GM12878 (cell line): ENCODE results near the gene ERC1. TPM values are rescaled to one million over a fixed set of nuclear protein-coding genes. Genes with fewer than 3 reads are reported as not detected.

Source experiments
- ATAC-seq: fragments of 200-7000 bp; cut with Tn5 transposase; 3 replicates; pipeline ENCODE4 v1.9.1; 2020; ENCODE audit warnings: mild to moderate bottlenecking, moderate library complexity
- BruUV-seq: library from RNA; stranded (reverse); fragments of 400-500 nt; replicated peaks from 2 replicates; lab custom pipeline; 2021; lab: Mats Ljungman, UMichigan
- CTCF ChIA-PET: fragments of 300-600 bp; sonication (Branson Sonifier 250); formaldehyde crosslinking; extraction: SDS; loops from one replicate; lab custom pipeline; 2021; ENCODE audit warnings: inconsistent platforms; lab: Yijun Ruan, JAX
- POLR2A ChIA-PET: fragments of 350-600 bp; formaldehyde crosslinking; extraction: SDS; loops from one replicate; lab custom pipeline; 2021; ENCODE audit warnings: inconsistent platforms; lab: Charles Lee
- RAD21 ChIA-PET: fragments of 300-600 bp; sonication (Branson Sonifier 250); formaldehyde crosslinking; loops from one replicate; lab custom pipeline; 2023; ENCODE audit warnings: antibody characterized with exemption; ENCODE audit not compliant: unreplicated experiment; lab: Charles Lee
- SMC1A ChIA-PET: fragments of 300-600 bp; sonication (Branson Sonifier 250); formaldehyde crosslinking; loops from one replicate; lab custom pipeline; 2023; ENCODE audit not compliant: unreplicated experiment, uncharacterized antibody; lab: Charles Lee
- DNase-seq: peaks from one replicate; pipeline ENCODE4 v3.0.0-alpha.2; 2011; ENCODE audit warnings: low read depth, low spot score
- FAIRE-seq: peaks from 3 replicates; lab custom pipeline; 2011; peaks lifted over from hg19 to GRCh38; lab: Jason Lieb, UNC
- H2AFZ ChIP-seq: 2 replicates; pipeline ENCODE4 v1.6.0; 2011; ENCODE audit warnings: low read depth, low read length, control low read depth; ENCODE audit not compliant: control insufficient read depth
- H3K27ac ChIP-seq: 2 replicates; pipeline ENCODE4 v1.5.1; 2011; ENCODE audit warnings: control low read depth; ENCODE audit not compliant: control insufficient read depth, insufficient read depth
- H3K27me3 ChIP-seq, 2 experiments: replicated peaks in 1 of 2; 2 replicates each; pipeline versions ENCODE4 v1.6.0 to v1.6.1; 2011; ENCODE audit warnings: low read length in 1 of 2; ENCODE audit not compliant: control insufficient read depth in 2 of 2, insufficient read depth in 2 of 2
- H3K36me3 ChIP-seq, 2 experiments: 2 replicates each; pipeline ENCODE4 v1.5.1; 2011; ENCODE audit warnings: low read length in 1 of 2; ENCODE audit not compliant: control insufficient read depth in 2 of 2, insufficient read depth in 2 of 2
- H3K4me1 ChIP-seq: 2 replicates; pipeline ENCODE4 v1.6.1; 2011; ENCODE audit warnings: mild to moderate bottlenecking, low read length, moderate library complexity, mixed read lengths; ENCODE audit not compliant: control insufficient read depth, insufficient read depth
- H3K4me2 ChIP-seq: 2 replicates; pipeline ENCODE4 v1.6.0; 2011; ENCODE audit warnings: control low read depth; ENCODE audit not compliant: control insufficient read depth, insufficient read depth
- H3K4me3 ChIP-seq: fragments of 200-600 bp; sonication (generic); 2 replicates; pipeline ENCODE4 v1.5.1; 2016
- H3K79me2 ChIP-seq: 2 replicates; pipeline ENCODE4 v1.6.0; 2011; ENCODE audit warnings: low read length; ENCODE audit not compliant: control insufficient read depth, insufficient read depth
- H3K9ac ChIP-seq: 2 replicates; pipeline ENCODE4 v1.8.0; 2011; ENCODE audit warnings: low read length, control low read depth, mixed read lengths; ENCODE audit not compliant: control insufficient read depth, insufficient read depth
- H3K9me3 ChIP-seq: replicated peaks from 3 replicates; pipeline ENCODE4 v1.5.1; 2011; ENCODE audit warnings: mild to moderate bottlenecking, low read length; ENCODE audit not compliant: control insufficient read depth, insufficient read depth
- H4K20me1 ChIP-seq: 2 replicates; pipeline ENCODE4 v1.6.0; 2011; ENCODE audit not compliant: control insufficient read depth, insufficient read depth
- ATF7 ChIP-seq: fragments of 450-650 bp; IDR thresholded peaks from 2 replicates; pipeline ENCODE4 v1.6.1; 2016; ENCODE audit warnings: low read depth, mild to moderate bottlenecking
- BACH1 ChIP-seq: fragments of 450-650 bp; IDR thresholded peaks from 2 replicates; pipeline ENCODE4 v1.6.1; 2017; ENCODE audit warnings: mild to moderate bottlenecking, borderline replicate concordance
- CTCF ChIP-seq, 3 experiments: IDR thresholded peaks in 2 of 3; conservative IDR thresholded peaks in 1 of 3; 2 replicates each; pipeline ENCODE4 v1.5.1; 2011; ENCODE audit warnings: low read depth in 3 of 3, low read length in 3 of 3, mild to moderate bottlenecking in 3 of 3, control low read depth in 2 of 3, moderate library complexity in 2 of 3, inconsistent platforms in 1 of 3, mixed read lengths in 1 of 3; ENCODE audit not compliant: control insufficient read depth in 2 of 3, insufficient read depth in 1 of 3; ENCODE audit errors: extremely low read depth in 1 of 3
- EED ChIP-seq: sonication (generic); IDR thresholded peaks from 2 replicates; pipeline ENCODE4 v1.6.1; 2016; ENCODE audit warnings: antibody characterized with exemption, low read depth
- ESRRA ChIP-seq: IDR thresholded peaks from 2 replicates; pipeline ENCODE4 v1.6.1; 2012; ENCODE audit warnings: mild to moderate bottlenecking, low read length, improper control_type of control experiment
- GATAD2B ChIP-seq: fragments of 450-650 bp; conservative IDR thresholded peaks from 2 replicates; pipeline ENCODE4 v1.6.1; 2017; ENCODE audit warnings: low read depth, mild to moderate bottlenecking, moderate library complexity
- NFYA ChIP-seq: IDR thresholded peaks from 2 replicates; pipeline ENCODE4 v1.6.1; 2011; ENCODE audit warnings: low read depth, mild to moderate bottlenecking, low read length, improper control_type of control experiment, borderline replicate concordance
- SP1 ChIP-seq: IDR thresholded peaks from one replicate; pipeline ENCODE4 v1.6.1; 2011; ENCODE audit warnings: low read depth, low read length
- SUPT20H ChIP-seq: IDR thresholded peaks from 2 replicates; pipeline ENCODE4 v1.6.1; 2011; ENCODE audit warnings: low read depth, mild to moderate bottlenecking, low read length, moderate library complexity, borderline replicate concordance; ENCODE audit not compliant: control insufficient read depth
- YY1 ChIP-seq: IDR thresholded peaks from 2 replicates; pipeline ENCODE4 v1.6.1; 2011; ENCODE audit warnings: low read depth, mild to moderate bottlenecking, low read length
- WGBS: methylation state at CpG from one replicate; pipeline ENCODE4 v1.1.6; 2016; ENCODE audit warnings: low lambda C conversion rate; ENCODE audit not compliant: insufficient replicate concordance, insufficient coverage; ENCODE audit errors: missing lambda C conversion rate; 5-methylcytosine and 5-hydroxymethylcytosine counted together
- in situ Hi-C: fragments of 300-500 bp; cut with MboI; formaldehyde crosslinking; loops from 9 replicates; pipeline ENCODE4 v1.14.3; 2018; ENCODE audit warnings: mixed read lengths
- intact Hi-C: fragments of 100-400 bp; cut with micrococcal nuclease; formaldehyde crosslinking; loops from one replicate; pipeline ENCODE4 v1.14.2; 2022; ENCODE audit not compliant: unreplicated experiment
- polyA plus RNA-seq, 11 experiments: library from polyadenylated mRNA; depleted of rRNA in 4 of 11; unstranded in 6 of 11; stranded (reverse) in 5 of 11; fragments of >200 nt; fragmentation: Nextera tagmentation in 4 of 11; fragmentation: Illumina TruSeq in 1 of 11; extraction: Ambion mirVana in 4 of 11; extraction: Trizol in 1 of 11; gene quantifications; 1 replicate in 1 of 11; 2 replicates in 10 of 11; pipeline versions ENCODE4 v1.2.1 to v1.2.3, GENCODE V29; 2011 to 2016; ENCODE audit warnings: inconsistent platforms in 2 of 11, missing spikeins in 2 of 11, low read depth in 1 of 11
- total RNA-seq, 4 experiments: library from RNA; depleted of rRNA in 3 of 4; stranded (reverse); fragments of >200 nt in 3 of 4; fragmentation: Illumina TruSeq in 1 of 4; extraction: Trizol in 1 of 4; gene quantifications; 2 replicates each; pipeline versions ENCODE4 v1.2.1 to v1.2.3, GENCODE V29; 2013 to 2021
- TF ChIP-seq, protein P1 (sequence below): fragments of 450-650 bp; IDR thresholded peaks from 2 replicates; pipeline ENCODE4 v1.6.1; 2017; ENCODE audit warnings: mild to moderate bottlenecking

The ERC1 gene
- total and polyA plus RNA-seq, 10 of the 15 experiments (the other 5 are each of a cell fraction or from before 2014, with no cell fraction given) = 0.75 to 8.0 (median 5.0) TPM

GRCh38 chr12:1167784-1168183 is 176.8 kb downstream of the ERC1 start:
- CTCF ChIA-PET = no interaction called here
- no peaks in the 10 kb centered on the region for H3K4me1 ChIP-seq
- SMC1A ChIA-PET = no interaction called here
- intact Hi-C loops (no loop called here), in situ Hi-C loops (no loop called here)
- DNase-seq = no peak
- no peak overlapping the region for H2AFZ ChIP-seq
- H3K9me3 ChIP-seq = no peaks in the 10 kb centered on the region
- H3K4me3 ChIP-seq = no peak overlapping the region
- no peaks in the 10 kb centered on the region for H3K79me2 ChIP-seq
- H3K36me3 ChIP-seq = no peaks in the 10 kb centered on the region; a peak in 1 of 4 replicates
- H4K20me1 ChIP-seq = no peaks in the 10 kb centered on the region
- H3K27me3 ChIP-seq = no peaks in the 10 kb centered on the region
- POLR2A ChIA-PET = no interaction called here
- no peak overlapping the region for H3K4me2 ChIP-seq
- no peak for ATAC-seq
- TF ChIP-seq ATF7 = no peak
- TF ChIP-seq, protein P1, sequence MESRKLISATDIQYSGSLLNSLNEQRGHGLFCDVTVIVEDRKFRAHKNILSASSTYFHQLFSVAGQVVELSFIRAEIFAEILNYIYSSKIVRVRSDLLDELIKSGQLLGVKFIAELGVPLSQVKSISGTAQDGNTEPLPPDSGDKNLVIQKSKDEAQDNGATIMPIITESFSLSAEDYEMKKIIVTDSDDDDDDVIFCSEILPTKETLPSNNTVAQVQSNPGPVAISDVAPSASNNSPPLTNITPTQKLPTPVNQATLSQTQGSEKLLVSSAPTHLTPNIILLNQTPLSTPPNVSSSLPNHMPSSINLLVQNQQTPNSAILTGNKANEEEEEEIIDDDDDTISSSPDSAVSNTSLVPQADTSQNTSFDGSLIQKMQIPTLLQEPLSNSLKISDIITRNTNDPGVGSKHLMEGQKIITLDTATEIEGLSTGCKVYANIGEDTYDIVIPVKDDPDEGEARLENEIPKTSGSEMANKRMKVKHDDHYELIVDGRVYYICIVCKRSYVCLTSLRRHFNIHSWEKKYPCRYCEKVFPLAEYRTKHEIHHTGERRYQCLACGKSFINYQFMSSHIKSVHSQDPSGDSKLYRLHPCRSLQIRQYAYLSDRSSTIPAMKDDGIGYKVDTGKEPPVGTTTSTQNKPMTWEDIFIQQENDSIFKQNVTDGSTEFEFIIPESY = no peak
- TF ChIP-seq EED = no peak
- no peak for TF ChIP-seq ESRRA
- TF ChIP-seq GATAD2B = no peak
- TF ChIP-seq, all 136 proteins: peak for 0
- Histone ChIP-seq H3K9ac (no peak overlapping the region), H3K27ac (no peak overlapping the region)
- RAD21 ChIA-PET = no interaction called here
- BruUV-seq = no TSS peak
- FAIRE-seq = no peak
- 83% methylated on average over 12 of the region's 12 CpGs for WGBS

DNA sequence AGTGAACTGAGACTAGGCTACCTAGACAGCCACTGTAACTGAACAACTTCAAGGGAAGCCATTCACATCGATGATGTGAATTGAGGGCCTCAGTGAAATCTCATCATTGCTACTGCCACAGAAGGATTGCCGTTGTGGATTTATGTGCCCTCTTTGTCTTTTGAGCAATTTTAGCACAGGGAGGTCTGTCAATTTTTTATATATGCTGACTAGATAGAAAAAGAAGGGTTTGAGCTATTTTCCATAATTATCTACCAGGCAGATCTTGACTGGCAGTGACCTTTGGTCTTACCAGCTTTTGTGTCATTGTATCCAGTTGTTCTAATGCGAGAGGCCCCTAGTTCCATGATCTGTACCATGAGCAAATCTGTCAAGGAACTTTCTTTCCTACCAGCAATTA is 179.4 kb downstream of the ERC1 start:
- H3K4me2 ChIP-seq = no peak overlapping the region
- H3K4me3 ChIP-seq = no peak overlapping the region
- CTCF ChIA-PET = interaction anchor here (1.3 to 2.2 kb wide), 2 partner anchors 8 to 53 kb away, joined by 3 to 9 read pairs; no protein-coding TSS in a partner anchor
- H4K20me1 ChIP-seq = no peaks in the 10 kb centered on the region
- no peak overlapping the region for H2AFZ ChIP-seq
- TF ChIP-seq SUPT20H = no peak
- TF ChIP-seq NFYA = no peak
- no peak for TF ChIP-seq BACH1
- no peak for TF ChIP-seq CTCF (IDR thresholded peaks at IDR 0.05 in 2 of 3, conservative IDR thresholded peaks at IDR 0.05 in 1 of 3; ENCODE audit: control insufficient read depth in 2 of 3, extremely low read depth in 1 of 3, insufficient read depth in 1 of 3, low read depth in 3 of 3, low read length in 3 of 3)
- no peak for TF ChIP-seq SP1
- no peak for TF ChIP-seq YY1
- SMC1A ChIA-PET = interaction anchor here (0.6 kb wide), 1 partner anchor 41 kb away, joined by 3 read pairs; no protein-coding TSS in a partner anchor
- DNase-seq (no peak), ATAC-seq (no peak), FAIRE-seq (no peak)
- 55% methylated on average over 3 of the region's 3 CpGs for WGBS
- H3K27ac ChIP-seq = no peak overlapping the region
- BruUV-seq = no TSS peak
- POLR2A ChIA-PET = no interaction called here
- in situ Hi-C loops (no loop called here), intact Hi-C loops (no loop called here)
- H3K79me2 ChIP-seq = no peaks in the 10 kb centered on the region
- H3K9me3 ChIP-seq = no peaks in the 10 kb centered on the region
- RAD21 ChIA-PET = no interaction called here
- H3K9ac ChIP-seq = no peak overlapping the region
- H3K27me3 ChIP-seq = no peaks in the 10 kb centered on the region
- no peaks in the 10 kb centered on the region; a peak in 1 of 4 replicates for H3K36me3 ChIP-seq
- H3K4me1 ChIP-seq = no peaks in the 10 kb centered on the region
